HEK293 (cell line): ENCODE results near the gene PRR16.

ENCODE experiments used
- CTCF ChIA-PET: fragments of 350-600 bp; formaldehyde crosslinking; extraction: SDS; loops from one replicate; lab custom pipeline; 2021; ENCODE audit warnings: antibody characterized with exemption; lab: Yijun Ruan, JAX
- POLR2A ChIA-PET: fragments of 300-600 bp; formaldehyde crosslinking; extraction: SDS; loops from one replicate; lab custom pipeline; 2020; ENCODE audit warnings: antibody characterized with exemption, inconsistent platforms; lab: Yijun Ruan, JAX
- H3K27ac ChIP-seq: fragments of 200-500 bp; sonication (Bioruptor generic); 2 replicates; pipeline ENCODE4 v1.5.1; 2014; ENCODE audit warnings: low read depth, low read length, control low read depth, inconsistent platforms; ENCODE audit errors: extremely low read depth
- H3K36me3 ChIP-seq, 2 experiments: fragments of 200-500 bp in 1 of 2; sonication (Bioruptor generic) in 1 of 2; 1 replicate in 1 of 2; 2 replicates in 1 of 2; pipeline ENCODE4 v1.5.1; 2014 to 2017; ENCODE audit warnings: inconsistent platforms in 2 of 2, low read length in 2 of 2; ENCODE audit not compliant: control insufficient read depth in 2 of 2, insufficient read depth in 1 of 2
- H3K4me1 ChIP-seq: fragments of 200-500 bp; sonication (Bioruptor generic); 2 replicates; pipeline ENCODE4 v1.5.1; 2014; ENCODE audit warnings: mild to moderate bottlenecking, low read length, inconsistent platforms; ENCODE audit not compliant: control insufficient read depth, insufficient read depth
- H3K4me3 ChIP-seq: 2 replicates; pipeline ENCODE4 v1.5.1; 2011; ENCODE audit warnings: low read depth, mild to moderate bottlenecking, control low read depth, low read length, moderate library complexity
- H3K9me3 ChIP-seq: fragments of 200-500 bp; sonication (Bioruptor generic); 2 replicates; pipeline ENCODE4 v1.5.1; 2014; ENCODE audit warnings: low read depth, low read length, inconsistent platforms; ENCODE audit not compliant: control insufficient read depth, insufficient read depth
- BCL11A ChIP-seq: fragments of 450-650 bp; formaldehyde crosslinking; IDR thresholded peaks from 2 replicates; pipeline ENCODE4 v1.5.1; 2016; ENCODE audit warnings: low read depth, missing biosample characterization, missing genetic modification characterization
- GLIS1 ChIP-seq: fragments of 450-650 bp; formaldehyde crosslinking; IDR thresholded peaks from 2 replicates; pipeline ENCODE4 v1.5.1; 2016; ENCODE audit warnings: missing biosample characterization, missing genetic modification characterization
- KLF9 ChIP-seq: fragments of 450-650 bp; formaldehyde crosslinking; IDR thresholded peaks from 2 replicates; pipeline ENCODE4 v1.5.1; 2016; ENCODE audit warnings: missing biosample characterization, missing genetic modification characterization, low read depth
- SETDB1 ChIP-seq: IDR thresholded peaks from one replicate; pipeline ENCODE4 v1.6.1; 2017; ENCODE audit warnings: mild to moderate bottlenecking, low read length, moderate library complexity, mixed read lengths; ENCODE audit not compliant: insufficient read length
- ZBTB10 ChIP-seq: fragments of 450-650 bp; formaldehyde crosslinking; IDR thresholded peaks from 2 replicates; pipeline ENCODE4 v1.5.1; 2016; ENCODE audit warnings: missing biosample characterization, missing genetic modification characterization
- ZNF140 ChIP-seq: fragments of 450-650 bp; formaldehyde crosslinking; IDR thresholded peaks from 2 replicates; pipeline ENCODE4 v1.5.1; 2016; ENCODE audit warnings: missing biosample characterization, missing genetic modification characterization
- ZNF19 ChIP-seq: fragments of 450-650 bp; formaldehyde crosslinking; IDR thresholded peaks from 2 replicates; pipeline ENCODE4; 2016; ENCODE audit warnings: missing biosample characterization, missing genetic modification characterization, low read depth
- ZNF266 ChIP-seq: fragments of 450-650 bp; formaldehyde crosslinking; IDR thresholded peaks from 2 replicates; pipeline ENCODE4 v1.5.1; 2016; ENCODE audit warnings: missing biosample characterization, missing genetic modification characterization, low read depth
- ZNF292 ChIP-seq: fragments of 450-650 bp; formaldehyde crosslinking; IDR thresholded peaks from 2 replicates; pipeline ENCODE4 v1.5.1; 2016; ENCODE audit warnings: low read depth, missing biosample characterization, missing genetic modification characterization, borderline replicate concordance
- ZNF391 ChIP-seq: fragments of 450-650 bp; formaldehyde crosslinking; IDR thresholded peaks from 2 replicates; pipeline ENCODE4 v1.5.1; 2016; ENCODE audit warnings: low read depth, missing biosample characterization, missing genetic modification characterization, borderline replicate concordance
- ZNF544 ChIP-seq: fragments of 450-650 bp; formaldehyde crosslinking; IDR thresholded peaks from 2 replicates; pipeline ENCODE4 v1.5.0; 2017; ENCODE audit warnings: missing biosample characterization, missing genetic modification characterization
- ZNF560 ChIP-seq: fragments of 450-650 bp; formaldehyde crosslinking; IDR thresholded peaks from 2 replicates; pipeline ENCODE4 v1.5.1; 2017; ENCODE audit warnings: missing biosample characterization, missing genetic modification characterization, borderline replicate concordance
- ZNF785 ChIP-seq: fragments of 450-650 bp; formaldehyde crosslinking; IDR thresholded peaks from 2 replicates; pipeline ENCODE4 v1.5.1; 2016; ENCODE audit warnings: missing biosample characterization, missing genetic modification characterization
- TF ChIP-seq, protein P1 (sequence below): fragments of 450-650 bp; IDR thresholded peaks from 2 replicates; pipeline ENCODE4 v1.5.1; 2018; ENCODE audit warnings: missing biosample characterization, mild to moderate bottlenecking, missing genetic modification characterization
- TF ChIP-seq, protein P2 (sequence below): fragments of 450-650 bp; formaldehyde crosslinking; IDR thresholded peaks from 2 replicates; pipeline ENCODE4 v1.5.1; 2017; ENCODE audit warnings: missing biosample characterization, missing genetic modification characterization
- TF ChIP-seq, protein P3 (sequence below): fragments of 450-650 bp; formaldehyde crosslinking; IDR thresholded peaks from 2 replicates; pipeline ENCODE4 v1.5.1; 2016; ENCODE audit warnings: missing biosample characterization, missing genetic modification characterization

PRR16 gene

GRCh38 chr5:120717381-120717780 lies 253.3 kb downstream of the PRR16 start:
- no peaks in the 10 kb centered on the region for H3K36me3 ChIP-seq
- no peaks in the 10 kb centered on the region for H3K4me1 ChIP-seq
- TF ChIP-seq ZNF785 (no peak), GLIS1 (tag by site-specific recombination) (no peak), ZNF292 (tag by site-specific recombination) (no peak), KLF9 (no peak), ZNF19 (tag by site-specific recombination) (no peak), ZNF391 (tag by site-specific recombination) (no peak), SETDB1 (no peak), ZBTB10 (tag by site-specific recombination) (no peak), ZNF544 (no peak)
- TF ChIP-seq, protein P1, sequence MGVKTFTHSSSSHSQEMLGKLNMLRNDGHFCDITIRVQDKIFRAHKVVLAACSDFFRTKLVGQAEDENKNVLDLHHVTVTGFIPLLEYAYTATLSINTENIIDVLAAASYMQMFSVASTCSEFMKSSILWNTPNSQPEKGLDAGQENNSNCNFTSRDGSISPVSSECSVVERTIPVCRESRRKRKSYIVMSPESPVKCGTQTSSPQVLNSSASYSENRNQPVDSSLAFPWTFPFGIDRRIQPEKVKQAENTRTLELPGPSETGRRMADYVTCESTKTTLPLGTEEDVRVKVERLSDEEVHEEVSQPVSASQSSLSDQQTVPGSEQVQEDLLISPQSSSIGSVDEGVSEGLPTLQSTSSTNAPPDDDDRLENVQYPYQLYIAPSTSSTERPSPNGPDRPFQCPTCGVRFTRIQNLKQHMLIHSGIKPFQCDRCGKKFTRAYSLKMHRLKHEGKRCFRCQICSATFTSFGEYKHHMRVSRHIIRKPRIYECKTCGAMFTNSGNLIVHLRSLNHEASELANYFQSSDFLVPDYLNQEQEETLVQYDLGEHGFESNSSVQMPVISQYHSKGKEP, result no peak
- TF ChIP-seq, all 188 proteins: peak for 0
- ChIA-PET CTCF (interaction anchor here (0.6 kb wide), 1 partner anchor 123 kb away, joined by 3 read pairs; no protein-coding TSS in a partner anchor), POLR2A (no interaction called here)
- no peaks in the 10 kb centered on the region for H3K9me3 ChIP-seq
- no peak overlapping the region for H3K27ac ChIP-seq
- H3K4me3 ChIP-seq, result no peak overlapping the region

GRCh38 chr5:120730214-120730613 lies 266.1 kb downstream of the PRR16 start:
- H3K4me1 ChIP-seq, result no peaks in the 10 kb centered on the region
- H3K27ac ChIP-seq, result no peak overlapping the region
- ChIA-PET CTCF (no interaction called here), POLR2A (interaction anchor here (0.5 kb wide), 1 partner anchor 127 kb away, joined by 4 read pairs; no protein-coding TSS in a partner anchor)
- no peak overlapping the region for H3K4me3 ChIP-seq
- no peaks in the 10 kb centered on the region for H3K36me3 ChIP-seq
- TF ChIP-seq ZNF140, result no peak
- no peaks in the 10 kb centered on the region for H3K9me3 ChIP-seq

DNA sequence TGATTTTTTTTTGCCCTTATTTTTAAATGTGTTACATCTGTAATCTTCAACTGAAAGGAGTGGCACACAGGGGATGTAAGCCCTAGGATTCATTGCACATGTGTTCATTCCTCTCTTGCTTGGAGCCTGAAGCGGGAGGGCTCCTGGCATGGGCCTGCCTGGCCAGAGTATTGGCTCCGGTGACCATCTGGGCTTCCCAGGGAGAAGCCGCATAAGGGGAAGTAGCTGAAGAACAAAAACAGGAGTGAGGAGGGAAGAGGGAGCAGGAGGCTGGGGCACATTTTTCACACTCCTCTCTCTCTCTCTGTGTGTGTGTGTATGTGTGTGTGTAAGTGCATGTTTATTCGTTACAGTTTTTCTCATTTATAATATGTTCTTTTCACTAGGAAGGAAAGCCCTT lies 269.9 kb downstream of the PRR16 start:
- H3K4me1 ChIP-seq, result no peaks in the 10 kb centered on the region
- H3K4me3 ChIP-seq, result no peak overlapping the region
- ChIA-PET CTCF (no interaction called here), POLR2A (no interaction called here)
- TF ChIP-seq, protein P2, sequence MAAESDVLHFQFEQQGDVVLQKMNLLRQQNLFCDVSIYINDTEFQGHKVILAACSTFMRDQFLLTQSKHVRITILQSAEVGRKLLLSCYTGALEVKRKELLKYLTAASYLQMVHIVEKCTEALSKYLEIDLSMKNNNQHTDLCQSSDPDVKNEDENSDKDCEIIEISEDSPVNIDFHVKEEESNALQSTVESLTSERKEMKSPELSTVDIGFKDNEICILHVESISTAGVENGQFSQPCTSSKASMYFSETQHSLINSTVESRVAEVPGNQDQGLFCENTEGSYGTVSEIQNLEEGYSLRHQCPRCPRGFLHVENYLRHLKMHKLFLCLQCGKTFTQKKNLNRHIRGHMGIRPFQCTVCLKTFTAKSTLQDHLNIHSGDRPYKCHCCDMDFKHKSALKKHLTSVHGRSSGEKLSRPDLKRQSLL, result no peak
- TF ChIP-seq BCL11A (tag by site-specific recombination) (no peak), ZNF560 (tag by site-specific recombination) (no peak), ZNF266 (no peak)
- TF ChIP-seq, protein P3, sequence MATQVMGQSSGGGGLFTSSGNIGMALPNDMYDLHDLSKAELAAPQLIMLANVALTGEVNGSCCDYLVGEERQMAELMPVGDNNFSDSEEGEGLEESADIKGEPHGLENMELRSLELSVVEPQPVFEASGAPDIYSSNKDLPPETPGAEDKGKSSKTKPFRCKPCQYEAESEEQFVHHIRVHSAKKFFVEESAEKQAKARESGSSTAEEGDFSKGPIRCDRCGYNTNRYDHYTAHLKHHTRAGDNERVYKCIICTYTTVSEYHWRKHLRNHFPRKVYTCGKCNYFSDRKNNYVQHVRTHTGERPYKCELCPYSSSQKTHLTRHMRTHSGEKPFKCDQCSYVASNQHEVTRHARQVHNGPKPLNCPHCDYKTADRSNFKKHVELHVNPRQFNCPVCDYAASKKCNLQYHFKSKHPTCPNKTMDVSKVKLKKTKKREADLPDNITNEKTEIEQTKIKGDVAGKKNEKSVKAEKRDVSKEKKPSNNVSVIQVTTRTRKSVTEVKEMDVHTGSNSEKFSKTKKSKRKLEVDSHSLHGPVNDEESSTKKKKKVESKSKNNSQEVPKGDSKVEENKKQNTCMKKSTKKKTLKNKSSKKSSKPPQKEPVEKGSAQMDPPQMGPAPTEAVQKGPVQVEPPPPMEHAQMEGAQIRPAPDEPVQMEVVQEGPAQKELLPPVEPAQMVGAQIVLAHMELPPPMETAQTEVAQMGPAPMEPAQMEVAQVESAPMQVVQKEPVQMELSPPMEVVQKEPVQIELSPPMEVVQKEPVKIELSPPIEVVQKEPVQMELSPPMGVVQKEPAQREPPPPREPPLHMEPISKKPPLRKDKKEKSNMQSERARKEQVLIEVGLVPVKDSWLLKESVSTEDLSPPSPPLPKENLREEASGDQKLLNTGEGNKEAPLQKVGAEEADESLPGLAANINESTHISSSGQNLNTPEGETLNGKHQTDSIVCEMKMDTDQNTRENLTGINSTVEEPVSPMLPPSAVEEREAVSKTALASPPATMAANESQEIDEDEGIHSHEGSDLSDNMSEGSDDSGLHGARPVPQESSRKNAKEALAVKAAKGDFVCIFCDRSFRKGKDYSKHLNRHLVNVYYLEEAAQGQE (tag by site-specific recombination), result no peak
- H3K27ac ChIP-seq, result no peak overlapping the region
- no peaks in the 10 kb centered on the region for H3K36me3 ChIP-seq
- no peaks in the 10 kb centered on the region for H3K9me3 ChIP-seq
